WTC11 (cell line): ENCODE results near the gene OSBP2. TPM values are rescaled to one million over a fixed set of nuclear protein-coding genes. Genes with fewer than 3 reads are reported as not detected.

Source experiments
- ATAC-seq: fragments of 200-7000 bp; cut with Tn5 transposase; 2 replicates; pipeline ENCODE4 v1.10.0; 2021; ENCODE audit warnings: mild to moderate bottlenecking, moderate library complexity
- CTCF ChIA-PET: fragments of 300-600 bp; sonication (Branson Sonifier 250); formaldehyde crosslinking; loops from one replicate; lab custom pipeline; 2021; ENCODE audit warnings: antibody characterized with exemption; lab: Charles Lee
- POLR2A ChIA-PET: fragments of 350-600 bp; sonication (Branson Sonifier 250); formaldehyde crosslinking; loops from one replicate; lab custom pipeline; 2021; ENCODE audit warnings: antibody characterized with exemption; lab: Charles Lee
- DNase-seq: peaks from one replicate; pipeline ENCODE4 v3.0.0; 2021; ENCODE audit warnings: low spot score
- H3K27ac Mint-ChIP-seq: 2 replicates; pipeline ENCODE4 v1.8.0; 2021; ENCODE audit warnings: mixed read lengths
- H3K27me3 Mint-ChIP-seq: 2 replicates; pipeline ENCODE4 v1.8.0; 2021; ENCODE audit warnings: low read depth, mild to moderate bottlenecking, moderate library complexity, mixed read lengths
- H3K36me3 Mint-ChIP-seq: 2 replicates; pipeline ENCODE4 v1.8.0; 2021; ENCODE audit warnings: mixed read lengths
- H3K4me1 Mint-ChIP-seq: 2 replicates; pipeline ENCODE4 v1.8.0; 2022; ENCODE audit warnings: mixed read lengths
- H3K4me3 Mint-ChIP-seq: 2 replicates; pipeline ENCODE4 v1.8.0; 2021; ENCODE audit warnings: mild to moderate bottlenecking, moderate library complexity, mixed read lengths
- H3K9me3 Mint-ChIP-seq: 2 replicates; pipeline ENCODE4 v1.8.0; 2021; ENCODE audit warnings: mixed read lengths
- CTCF ChIP-seq: fragments of 200-600 bp; IDR thresholded peaks from 2 replicates; pipeline ENCODE4 v1.8.0; 2022; ENCODE audit warnings: antibody characterized with exemption
- ETV6 ChIP-seq: sonication (generic); formaldehyde crosslinking; IDR thresholded peaks from 2 replicates; pipeline ENCODE4 v1.8.1; 2022; ENCODE audit warnings: mild to moderate bottlenecking, missing genetic modification reagents
- MLX ChIP-seq: sonication (generic); formaldehyde crosslinking; IDR thresholded peaks from 2 replicates; pipeline ENCODE4 v1.8.1; 2023; ENCODE audit warnings: mild to moderate bottlenecking, missing genetic modification reagents, moderate library complexity
- NFYB ChIP-seq: sonication (generic); formaldehyde crosslinking; conservative IDR thresholded peaks from 2 replicates; pipeline ENCODE4 v1.8.0; 2022; ENCODE audit warnings: low read depth, missing genetic modification reagents
- PREB ChIP-seq: sonication (generic); formaldehyde crosslinking; IDR thresholded peaks from 2 replicates; pipeline ENCODE4 v1.8.1; 2022; ENCODE audit warnings: mild to moderate bottlenecking, missing genetic modification reagents, moderate library complexity, borderline replicate concordance
- RORB ChIP-seq: fragments of 250-450 bp; sonication (Bioruptor Pico); IDR thresholded peaks from 2 replicates; pipeline ENCODE4 v1.9.0; 2021; ENCODE audit warnings: mild to moderate bottlenecking
- SMAD3 ChIP-seq: sonication (generic); formaldehyde crosslinking; IDR thresholded peaks from 2 replicates; pipeline ENCODE4 v1.8.0; 2022; ENCODE audit warnings: missing genetic modification reagents, mild to moderate bottlenecking, borderline replicate concordance
- SMAD4 ChIP-seq: sonication (generic); formaldehyde crosslinking; IDR thresholded peaks from 2 replicates; pipeline ENCODE4 v1.8.0; 2022; ENCODE audit warnings: mild to moderate bottlenecking, missing genetic modification reagents
- TEAD4 ChIP-seq: sonication (generic); formaldehyde crosslinking; IDR thresholded peaks from 2 replicates; pipeline ENCODE4 v1.8.0; 2022; ENCODE audit warnings: mild to moderate bottlenecking, missing genetic modification reagents
- TP53 ChIP-seq: sonication (generic); formaldehyde crosslinking; IDR thresholded peaks from 2 replicates; pipeline ENCODE4 v1.8.1; 2023; ENCODE audit warnings: mild to moderate bottlenecking, missing genetic modification reagents
- USF1 ChIP-seq: sonication (generic); formaldehyde crosslinking; IDR thresholded peaks from 2 replicates; pipeline ENCODE4 v1.8.0; 2022; ENCODE audit warnings: mild to moderate bottlenecking, missing genetic modification reagents
- ZNF232 ChIP-seq: sonication (generic); formaldehyde crosslinking; IDR thresholded peaks from 2 replicates; pipeline ENCODE4 v1.8.0; 2022; ENCODE audit warnings: mild to moderate bottlenecking, missing genetic modification reagents
- ZNF416 ChIP-seq: fragments of 250-450 bp; sonication (Bioruptor Pico); IDR thresholded peaks from 2 replicates; pipeline ENCODE4 v1.9.0; 2021; ENCODE audit warnings: mild to moderate bottlenecking, inconsistent platforms
- ZNF423 ChIP-seq: fragments of 250-450 bp; sonication (Bioruptor Pico); IDR thresholded peaks from 2 replicates; pipeline ENCODE4 v2.1.2; 2022; ENCODE audit warnings: mild to moderate bottlenecking, moderate library complexity
- ZNF425 ChIP-seq: fragments of 250-450 bp; sonication (Bioruptor Pico); conservative IDR thresholded peaks from 2 replicates; pipeline ENCODE4 v1.9.0; 2021; ENCODE audit warnings: mild to moderate bottlenecking
- ZNF512 ChIP-seq: sonication (generic); formaldehyde crosslinking; IDR thresholded peaks from 2 replicates; pipeline ENCODE4 v1.8.1; 2022; ENCODE audit warnings: missing genetic modification reagents, borderline replicate concordance
- ZNF671 ChIP-seq: fragments of 250-450 bp; sonication (Bioruptor Pico); IDR thresholded peaks from 2 replicates; pipeline ENCODE4 v1.8.0; 2021; ENCODE audit warnings: mild to moderate bottlenecking
- ZSCAN18 ChIP-seq: fragments of 250-450 bp; sonication (Bioruptor Pico); IDR thresholded peaks from 2 replicates; pipeline ENCODE4 v2.1.2; 2022; ENCODE audit warnings: mild to moderate bottlenecking, moderate library complexity
- total RNA-seq: library from RNA; stranded (reverse); gene quantifications from 3 replicates; pipeline ENCODE4 v1.2.3, GENCODE V29; 2021

The OSBP2 gene
- total RNA-seq, 1 experiment from 2014 or later, result 4.1 TPM

- ChIA-PET POLR2A (no interaction called here), CTCF (interaction anchor here (0.8 to 1.0 kb wide), 2 partner anchors 11 to 107 kb away, joined by 4 read pairs; no protein-coding TSS in a partner anchor)
- Mint-ChIP-seq H3K4me1 (no peaks in the 10 kb centered on the region), H3K9me3 (no peaks in the 10 kb centered on the region), H3K4me3 (no peak overlapping the region), H3K36me3 (no peaks in the 10 kb centered on the region), H3K27ac (no peak overlapping the region), H3K27me3 (no peaks in the 10 kb centered on the region)
- no peak for ATAC-seq
- DNase-seq, result no peak
- TF ChIP-seq ZNF512 (CRISPR knock-in tag) (no peak), TEAD4 (CRISPR knock-in tag) (no peak), RORB (CRISPR knock-in tag) (no peak), SMAD4 (no peak), TP53 (CRISPR knock-in tag) (no peak), ZNF416 (no peak), ZNF423 (CRISPR knock-in tag) (no peak), USF1 (CRISPR knock-in tag) (no peak), ZNF425 (no peak), ZNF671 (CRISPR knock-in tag) (no peak), SMAD3 (CRISPR knock-in tag) (no peak), CTCF (no peak), ETV6 (CRISPR knock-in tag) (no peak), ZSCAN18 (no peak), MLX (CRISPR knock-in tag) (no peak), ZNF232 (CRISPR knock-in tag) (no peak), NFYB (no peak), PREB (CRISPR knock-in tag) (no peak)
Observed at GRCh38 chr22:30870451-30871345, 176.0 kb downstream of the OSBP2 start.
